HG02642 (cell line): ENCODE measurements around the gene ZNF608.

Source experiments
- ATAC-seq: cut with Tn5 transposase; IDR thresholded peaks from one replicate; pipeline ENCODE4 v1.9.1; 2021; ENCODE audit warnings: mild to moderate bottlenecking; ENCODE audit not compliant: unreplicated experiment, poor library complexity

ZNF608 gene

GRCh38 chr5:124745928-124746915 is at the start of gene ZNF608:
ZNF608 (minus strand) TSS chr5:124746639; CDS start chr5:124744989, 1,650 bp downstream.
- ATAC-seq = no peak

GRCh38 chr5:124795829-124796228 is 49.4 kb upstream of the ZNF608 start:
- peak; percentile 45 for ATAC-seq

- ATAC-seq = no peak
Measured at GRCh38 chr5:124790895-124791732, 44.7 kb upstream of the ZNF608 start.

GRCh38 chr5:124790301-124790894 is 44.0 kb upstream of the ZNF608 start:
- ATAC-seq = no peak

GRCh38 chr5:124789104-124789605 is 42.7 kb upstream of the ZNF608 start:
- ATAC-seq = no peak

- ATAC-seq = no peak
Measured at GRCh38 chr5:124783794-124784193, 37.4 kb upstream of the ZNF608 start.

- ATAC-seq = no peak
Measured at GRCh38 chr5:124783285-124783684, 36.8 kb upstream of the ZNF608 start.

GRCh38 chr5:124782262-124782661 is 35.8 kb upstream of the ZNF608 start:
- no peak for ATAC-seq

GRCh38 chr5:124780011-124780410 is 33.6 kb upstream of the ZNF608 start:
- no peak for ATAC-seq

- no peak for ATAC-seq
Measured at GRCh38 chr5:124773315-124774311, 27.2 kb upstream of the ZNF608 start.

GRCh38 chr5:124772457-124773200 is 26.2 kb upstream of the ZNF608 start:
- no peak for ATAC-seq

- ATAC-seq = no peak
Measured at GRCh38 chr5:124771761-124772160, 25.3 kb upstream of the ZNF608 start.

- no peak for ATAC-seq
Measured at GRCh38 chr5:124764992-124765611, 18.7 kb upstream of the ZNF608 start.

GRCh38 chr5:124764585-124764984 is 18.1 kb upstream of the ZNF608 start:
- ATAC-seq = no peak

GRCh38 chr5:124761010-124761409 is 14.6 kb upstream of the ZNF608 start:
- ATAC-seq = no peak

GRCh38 chr5:124760608-124761007 is 14.2 kb upstream of the ZNF608 start:
- ATAC-seq = no peak

GRCh38 chr5:124755565-124755964 is 9.1 kb upstream of the ZNF608 start:
- no peak for ATAC-seq

GRCh38 chr5:124755041-124755440 is 8.6 kb upstream of the ZNF608 start:
- ATAC-seq = no peak
